GM19467 (cell line): Measurements from ENCODE around the gene RAB6B.

ENCODE experiments used
- ATAC-seq: cut with Tn5 transposase; IDR thresholded peaks from one replicate; pipeline ENCODE4 v1.9.1; 2021; ENCODE audit warnings: mild to moderate bottlenecking, moderate library complexity; ENCODE audit not compliant: unreplicated experiment

Gene RAB6B

GRCh38 chr3:133881939-133882825 is 13.5 kb downstream of the RAB6B start:
- no peak for ATAC-seq

DNA sequence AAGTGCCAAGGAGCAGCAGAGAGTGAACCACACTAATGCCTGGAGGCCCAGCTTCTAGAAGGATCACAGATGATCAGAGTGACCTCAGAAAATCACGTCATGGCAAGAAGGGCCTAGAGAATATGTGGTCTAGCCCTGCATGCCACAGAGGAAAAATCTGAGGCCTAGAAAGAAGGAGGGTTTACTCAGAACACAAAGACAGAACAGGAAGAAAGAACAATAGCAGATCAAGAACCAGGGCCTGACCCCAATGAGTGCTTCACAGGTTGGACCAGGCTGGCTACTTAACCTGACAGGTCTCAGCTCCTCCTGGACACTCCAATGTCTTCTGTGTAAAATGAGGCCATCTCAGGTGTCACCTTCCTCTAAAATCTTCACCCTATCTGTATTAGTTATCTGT is 14.2 kb downstream of the RAB6B start:
- ATAC-seq, result no peak

- ATAC-seq, result no peak
Observed at GRCh38 chr3:133880886-133881455, 14.7 kb downstream of the RAB6B start.

- no peak for ATAC-seq
Observed at GRCh38 chr3:133880287-133880686, 15.4 kb downstream of the RAB6B start.

DNA sequence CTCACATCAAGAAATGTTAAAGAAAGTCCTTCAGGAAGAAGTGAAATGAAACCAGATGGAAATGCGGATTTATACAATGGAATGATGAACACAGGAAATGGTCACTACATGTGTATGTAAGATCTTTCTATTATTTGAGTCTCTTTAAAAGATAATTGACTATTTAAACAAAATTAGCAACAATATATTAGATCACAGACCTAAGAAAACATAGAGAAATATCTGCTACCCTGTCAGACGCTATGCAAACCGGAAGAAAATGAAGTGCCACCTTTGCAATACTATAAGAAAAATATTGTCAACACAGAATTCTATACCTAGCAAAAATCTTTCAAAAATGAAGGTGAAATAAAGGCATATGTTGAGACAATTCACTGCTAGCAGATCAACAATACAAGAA is 17.2 kb downstream of the RAB6B start:
- no peak for ATAC-seq

GRCh38 chr3:133877221-133877620 is 18.5 kb downstream of the RAB6B start:
- no peak for ATAC-seq

GRCh38 chr3:133874761-133875438 is 20.8 kb downstream of the RAB6B start:
- no peak for ATAC-seq

DNA sequence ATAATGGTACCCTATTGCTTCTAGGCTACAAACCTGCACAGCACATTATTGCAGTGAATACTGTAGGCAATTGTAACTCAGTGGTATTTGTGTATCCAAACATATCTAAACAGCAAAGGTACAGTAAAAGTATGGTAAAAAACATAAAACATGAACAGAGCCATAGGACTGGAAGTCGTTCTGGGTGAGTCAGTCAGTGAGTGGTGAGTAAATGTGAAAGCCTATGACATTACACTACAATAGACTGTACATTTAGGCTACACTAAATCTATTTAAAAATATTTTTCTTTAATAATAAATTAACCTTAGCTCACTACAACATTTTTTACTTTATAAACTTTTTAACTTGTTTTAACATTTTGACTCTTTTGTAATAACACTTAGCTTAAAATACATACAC is 21.3 kb downstream of the RAB6B start:
- ATAC-seq, result no peak

- ATAC-seq, result no peak
Observed at GRCh38 chr3:133872781-133873180, 22.9 kb downstream of the RAB6B start.

DNA sequence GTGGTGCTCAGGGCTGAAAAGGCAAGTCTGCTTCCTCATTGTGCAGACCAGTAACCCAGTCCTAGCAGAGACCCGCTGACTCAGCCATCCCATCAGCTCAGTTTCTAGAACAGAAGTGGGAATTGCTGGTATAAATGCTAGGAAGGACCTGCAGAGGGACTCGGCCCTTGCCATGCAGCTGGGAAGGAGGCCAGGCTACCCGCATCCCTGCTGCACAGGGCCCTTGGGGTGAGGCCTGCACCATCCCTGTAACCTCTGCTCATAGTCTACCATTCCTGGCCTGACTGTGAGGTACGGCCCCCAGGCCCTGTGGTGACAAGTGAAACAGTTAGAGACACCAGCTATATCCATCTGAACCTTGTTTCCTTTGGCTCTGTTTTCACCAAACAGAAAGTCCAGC is 23.5 kb downstream of the RAB6B start:
- no peak for ATAC-seq

DNA sequence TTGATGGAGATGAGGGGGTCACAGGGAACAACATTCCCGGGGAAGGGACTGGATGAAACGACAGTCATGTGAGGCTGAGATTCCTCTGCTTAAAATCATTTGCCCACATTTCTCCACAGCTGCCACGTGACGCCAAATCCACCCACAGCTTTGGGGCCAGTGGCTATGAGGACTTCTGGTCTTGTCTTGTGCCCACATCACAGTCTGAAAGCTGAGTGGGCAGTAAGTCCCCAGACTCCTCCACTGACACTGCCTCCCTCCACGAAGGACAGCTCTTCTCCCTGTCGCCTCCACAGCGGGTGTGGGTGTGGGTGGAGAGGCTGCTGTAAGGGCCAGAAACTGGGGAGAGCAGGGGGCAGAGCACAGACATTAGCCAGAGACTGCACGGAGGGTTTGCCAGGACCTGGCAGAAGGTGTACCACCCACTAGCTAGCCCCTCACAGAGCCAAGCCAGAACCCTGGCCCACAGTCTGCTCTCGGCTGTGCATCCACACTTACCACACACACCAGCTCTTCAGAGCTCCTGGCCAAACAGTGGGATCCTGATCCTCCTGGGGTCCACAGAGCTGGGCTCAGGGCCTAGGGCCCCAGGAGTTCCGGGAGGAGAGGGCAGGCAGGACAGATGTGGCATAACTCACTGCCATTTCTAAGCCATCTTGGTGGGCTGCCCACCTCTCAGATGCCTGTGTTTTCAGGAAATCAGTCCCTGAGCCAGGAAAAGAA is 24.2 kb downstream of the RAB6B start:
- ATAC-seq, result no peak

DNA sequence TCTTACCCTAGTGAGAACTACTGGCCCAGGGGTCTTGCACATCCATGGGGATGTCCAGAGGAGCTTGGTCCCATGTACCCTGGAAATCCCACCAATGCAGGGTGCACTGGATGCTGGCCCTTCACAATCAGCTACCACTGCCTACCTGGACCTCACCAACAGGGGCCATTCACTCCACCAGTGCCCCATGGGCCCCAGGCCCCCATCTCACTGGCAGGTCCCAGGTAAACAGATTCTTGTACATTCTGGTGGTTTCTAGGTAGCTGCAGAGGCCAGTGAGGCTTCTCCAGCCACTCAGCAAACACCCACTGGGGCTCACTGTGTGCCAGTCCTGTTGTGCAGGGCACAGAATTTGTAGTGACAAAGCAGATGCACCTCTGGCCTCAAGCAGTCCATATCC is 24.9 kb downstream of the RAB6B start:
- ATAC-seq, result no peak

- no peak for ATAC-seq
Observed at GRCh38 chr3:133869586-133869985, 26.1 kb downstream of the RAB6B start.

DNA sequence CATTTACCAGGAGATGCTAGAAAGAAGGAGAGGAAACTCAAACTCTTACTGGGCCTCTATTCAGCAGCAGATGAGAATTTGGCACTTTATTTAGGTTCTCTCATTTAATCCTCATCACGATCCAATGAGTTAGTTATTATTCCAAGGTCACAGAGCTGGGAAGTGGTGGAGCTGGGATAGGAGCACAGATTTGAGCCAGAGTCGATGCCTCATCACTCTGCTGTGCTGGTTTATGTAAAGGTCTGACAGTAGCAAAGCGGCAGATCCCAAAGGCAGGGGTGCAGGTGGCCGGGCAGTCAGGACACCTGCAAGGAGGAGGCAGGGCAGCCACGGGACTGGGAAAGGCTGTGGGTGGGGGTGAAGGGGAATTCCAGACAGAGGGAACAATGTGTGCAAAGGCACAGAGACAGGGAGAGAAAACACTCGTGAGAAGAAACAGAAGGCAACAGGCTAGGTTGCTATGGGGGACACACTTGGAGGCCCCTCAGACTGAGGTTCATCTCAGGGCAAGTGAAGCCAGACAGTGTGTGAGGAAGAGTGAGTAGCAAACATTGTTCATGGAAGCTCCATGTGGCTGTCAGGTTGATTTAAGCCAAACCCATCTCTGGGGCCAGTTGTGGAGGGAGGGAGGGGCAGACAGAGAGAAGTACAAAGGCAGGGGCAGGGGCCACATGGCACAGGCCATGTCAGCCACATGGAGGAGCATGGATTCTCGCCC is 26.8 kb downstream of the RAB6B start:
- ATAC-seq, result no peak

- no peak for ATAC-seq
Observed at GRCh38 chr3:133868186-133868585, 27.5 kb downstream of the RAB6B start.

- no peak for ATAC-seq
Observed at GRCh38 chr3:133866141-133866540, 29.5 kb downstream of the RAB6B start.

DNA sequence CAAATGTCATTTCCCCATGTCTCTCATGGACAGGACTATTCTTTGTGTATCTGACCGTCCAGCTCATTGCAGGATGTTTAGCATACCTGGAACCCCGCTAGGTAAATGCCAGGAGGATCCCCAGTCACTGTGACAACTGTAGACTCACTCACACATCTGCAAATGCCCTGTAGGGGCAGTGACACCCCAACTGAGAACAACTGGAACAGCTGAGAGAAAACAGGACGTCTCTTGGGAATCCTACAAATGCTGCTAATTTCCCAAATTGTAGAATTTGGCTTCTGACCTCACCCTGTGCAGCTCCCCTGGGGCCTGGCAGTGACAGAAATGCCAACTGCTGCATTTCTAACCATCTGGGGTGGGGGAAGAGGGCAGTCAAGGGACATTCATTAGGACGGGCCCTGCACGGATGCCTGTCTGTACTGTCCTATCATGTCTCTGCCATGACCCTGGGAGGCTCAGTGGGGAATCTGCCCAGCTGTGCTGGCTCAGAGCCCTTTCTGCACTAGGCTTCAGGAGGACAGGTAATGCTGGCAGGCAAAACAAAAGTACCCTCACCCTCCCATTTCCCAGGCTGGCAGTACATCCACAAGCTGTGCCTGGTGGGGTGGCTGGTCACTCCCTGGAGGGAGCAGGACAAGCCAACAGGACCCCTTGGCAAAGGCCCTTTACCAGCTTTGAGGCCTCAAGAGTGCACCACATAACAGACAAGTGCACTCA is 30.4 kb downstream of the RAB6B start:
- no peak for ATAC-seq

- no peak for ATAC-seq
Observed at GRCh38 chr3:133864616-133865015, 31.1 kb downstream of the RAB6B start.

- no peak for ATAC-seq
Observed at GRCh38 chr3:133863911-133864310, 31.8 kb downstream of the RAB6B start.

GRCh38 chr3:133862161-133862560 is 33.5 kb downstream of the RAB6B start:
- ATAC-seq, result no peak
